ENCODE results near the gene TAS2R40. TPM values are rescaled to one million over a fixed set of nuclear protein-coding genes. Genes with fewer than 3 reads are reported as not detected.

Gene TAS2R40
- polyA plus RNA-seq, 1 donor from 2014 or later = not detected

GRCh38 chr7:143214789-143215679 is 6.8 kb upstream of the TAS2R40 start:
- Histone ChIP-seq H4K20me1 (ENCODE audit: insufficient read depth) (no peaks in the 10 kb centered on the region), H3K9me2 (ENCODE audit: insufficient read depth, low read length) (no peaks in the 10 kb centered on the region), H3K4me2 (ENCODE audit: low read length) (no peak overlapping the region), H3K36me3 (ENCODE audit: insufficient read depth, low read length) (no peaks in the 10 kb centered on the region), H3K27me3 (ENCODE audit: insufficient read depth, low read depth, low read length) (no peaks in the 10 kb centered on the region), H3F3A (ENCODE audit: insufficient read depth, low read length, poor library complexity, severe bottlenecking) (no peaks in the 10 kb centered on the region), H3K79me2 (replicated peaks; ENCODE audit: insufficient read depth, low read length) (no peaks in the 10 kb centered on the region), H3K4me3 (ENCODE audit: low read length) (no peak overlapping the region), H3K9me3 (ENCODE audit: low read length) (no peaks in the 10 kb centered on the region), H3K9ac (ENCODE audit: low read length) (no peak overlapping the region), H3K27ac (ENCODE audit: low read length) (no peak overlapping the region), H2AFZ (ENCODE audit: low read depth, low read length) (no peak overlapping the region)
- TF ChIP-seq CTCF (IDR thresholded peaks at IDR 0.05; ENCODE audit: poor library complexity, severe bottlenecking) = peak; percentile 100
- TF ChIP-seq RAD21 (conservative IDR thresholded peaks at IDR 0.05) = peak; percentile 100
- no peak for TF ChIP-seq EZH2 (IDR thresholded peaks at IDR 0.05; ENCODE audit: borderline replicate concordance, insufficient read depth, low read length, poor library complexity, severe bottlenecking)
- no peak for TF ChIP-seq EP300 (conservative IDR thresholded peaks at IDR 0.05; ENCODE audit: poor library complexity, severe bottlenecking)
- no peak for TF ChIP-seq POLR2AphosphoS5 (IDR thresholded peaks at IDR 0.05)
- no peak for TF ChIP-seq REST (IDR thresholded peaks at IDR 0.05; ENCODE audit: borderline replicate concordance)
- TF ChIP-seq SMC3 (conservative IDR thresholded peaks at IDR 0.05; ENCODE audit: poor library complexity) = peak; percentile 100
- no peak for TF ChIP-seq MXI1 (conservative IDR thresholded peaks at IDR 0.05; ENCODE audit: poor library complexity, severe bottlenecking)
- TF ChIP-seq TAF1 (IDR thresholded peaks at IDR 0.05; ENCODE audit: low read depth) = no peak

DNA sequence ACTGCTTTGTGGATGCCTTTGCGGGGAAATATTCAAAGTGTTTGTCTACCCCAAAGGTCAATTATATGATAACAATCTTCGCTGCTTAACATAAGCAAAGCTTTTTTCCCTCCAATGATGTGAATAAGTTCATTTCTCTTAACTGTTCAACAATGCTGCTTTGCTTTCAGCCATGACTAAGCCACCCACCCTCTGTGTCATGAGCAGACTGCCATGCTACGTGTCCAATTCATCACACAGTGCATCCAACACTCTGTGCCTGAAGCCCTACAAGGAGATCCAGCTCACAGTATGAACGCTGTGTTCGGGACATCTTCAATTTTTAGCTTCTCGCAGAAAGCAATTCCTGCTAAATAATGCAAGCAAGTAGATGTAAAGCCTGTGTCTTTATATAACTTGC is 5.7 kb upstream of the TAS2R40 start:
- Histone ChIP-seq H2AFZ (ENCODE audit: low read depth, low read length) (no peak overlapping the region), H3K9me3 (ENCODE audit: low read length) (no peaks in the 10 kb centered on the region), H3F3A (ENCODE audit: insufficient read depth, low read length, poor library complexity, severe bottlenecking) (no peaks in the 10 kb centered on the region), H3K9me2 (ENCODE audit: insufficient read depth, low read length) (no peaks in the 10 kb centered on the region), H3K27ac (ENCODE audit: low read length) (no peak overlapping the region), H3K4me3 (ENCODE audit: low read length) (no peak overlapping the region), H3K79me2 (replicated peaks; ENCODE audit: insufficient read depth, low read length) (no peaks in the 10 kb centered on the region), H3K9ac (ENCODE audit: low read length) (no peak overlapping the region), H4K20me1 (ENCODE audit: insufficient read depth) (no peaks in the 10 kb centered on the region), H3K27me3 (ENCODE audit: insufficient read depth, low read depth, low read length) (no peaks in the 10 kb centered on the region), H3K36me3 (ENCODE audit: insufficient read depth, low read length) (no peaks in the 10 kb centered on the region), H3K4me2 (ENCODE audit: low read length) (no peak overlapping the region)
- TF ChIP-seq MXI1 (conservative IDR thresholded peaks at IDR 0.05; ENCODE audit: poor library complexity, severe bottlenecking) (no peak), TAF1 (IDR thresholded peaks at IDR 0.05; ENCODE audit: low read depth) (no peak), REST (IDR thresholded peaks at IDR 0.05; ENCODE audit: borderline replicate concordance) (no peak), SMC3 (conservative IDR thresholded peaks at IDR 0.05; ENCODE audit: poor library complexity) (no peak), CTCF (IDR thresholded peaks at IDR 0.05; ENCODE audit: poor library complexity, severe bottlenecking) (no peak), EZH2 (IDR thresholded peaks at IDR 0.05; ENCODE audit: borderline replicate concordance, insufficient read depth, low read length, poor library complexity, severe bottlenecking) (no peak), EP300 (conservative IDR thresholded peaks at IDR 0.05; ENCODE audit: poor library complexity, severe bottlenecking) (no peak), RAD21 (conservative IDR thresholded peaks at IDR 0.05) (no peak), POLR2AphosphoS5 (IDR thresholded peaks at IDR 0.05) (no peak)
